ENCODE results near the gene ZNRF2.
"Not testable (repeated sequence)": the region's sequence is repeated elsewhere in the genome, so short reads cannot be mapped to it uniquely, and the experiment has no call there.

Gene ZNRF2

GRCh38 chr7:30263090-30263710 is 21.2 kb upstream of the ZNRF2 start:
- no peak for DNase-seq

GRCh38 chr7:30264052-30264451 is 20.3 kb upstream of the ZNRF2 start:
- no peak for DNase-seq

GRCh38 chr7:30265189-30265588 is 19.2 kb upstream of the ZNRF2 start:
- not testable (repeated sequence) for DNase-seq

- DNase-seq: no peak
These were observed 17.7 kb upstream of the ZNRF2 start for GRCh38 chr7:30266686-30267085.

GRCh38 chr7:30268586-30268985 is 15.8 kb upstream of the ZNRF2 start:
- peak; percentile 59 for DNase-seq

DNA sequence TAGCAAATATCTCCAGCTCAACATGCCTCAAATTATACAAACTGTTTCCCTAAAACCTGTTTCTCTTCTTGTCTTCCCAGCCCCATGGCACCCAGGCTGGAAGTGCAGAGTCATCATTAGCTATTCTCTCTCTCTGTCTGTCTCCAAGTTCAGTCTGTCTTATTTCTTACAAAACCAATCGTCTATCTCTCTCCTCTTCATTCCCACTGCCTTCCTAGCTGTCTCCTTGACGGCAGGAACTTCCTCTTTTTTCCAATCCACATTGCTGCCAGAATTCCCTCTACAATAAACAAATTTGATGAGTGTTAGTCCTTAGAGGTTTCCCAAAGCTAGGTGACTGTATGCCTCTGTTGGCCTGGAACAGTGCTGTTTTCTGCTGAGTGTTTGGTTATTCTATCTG is 14.9 kb upstream of the ZNRF2 start:
- no peak for DNase-seq

DNA sequence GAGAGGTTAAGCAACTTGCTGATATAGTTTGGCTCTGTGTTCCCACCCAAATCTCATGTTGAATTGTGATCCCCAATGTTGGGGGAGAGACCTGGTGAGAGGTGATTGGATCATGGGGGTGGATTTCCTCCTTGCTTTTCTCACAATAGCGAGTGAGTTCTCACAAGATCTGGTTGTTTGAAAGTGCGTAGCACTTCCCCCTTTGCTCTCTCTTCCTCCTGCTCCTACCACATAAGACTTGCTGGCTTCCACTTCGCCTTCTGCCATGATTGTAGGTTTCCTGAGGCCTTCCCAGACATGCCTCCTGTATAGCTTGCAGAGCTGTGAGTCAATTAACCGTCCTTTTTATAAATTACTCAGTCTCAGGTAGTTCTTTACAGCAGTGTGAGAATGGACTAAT is 13.5 kb upstream of the ZNRF2 start:
- no peak for DNase-seq

GRCh38 chr7:30272126-30272525 is 12.3 kb upstream of the ZNRF2 start:
- DNase-seq: no peak

- DNase-seq: no peak
These were observed 10.8 kb upstream of the ZNRF2 start for GRCh38 chr7:30273552-30273951.

DNA sequence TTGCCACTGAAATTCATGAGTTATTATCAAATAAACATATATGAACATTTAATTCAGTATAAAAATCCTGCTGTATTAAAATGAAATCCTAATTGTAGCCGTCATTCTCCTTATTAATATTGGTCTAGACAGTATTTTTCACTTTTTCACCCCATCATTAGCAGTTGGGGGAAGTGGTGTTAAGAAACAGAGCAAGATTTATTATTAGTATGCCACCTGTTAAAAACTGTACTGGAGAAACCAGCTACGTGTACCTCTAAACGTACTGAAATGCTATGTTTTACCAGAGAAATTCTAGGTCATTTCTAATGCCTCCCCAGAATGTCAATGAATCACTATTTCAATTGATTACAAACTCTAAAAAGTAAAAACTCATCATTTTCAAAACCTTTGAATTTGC is 9.8 kb upstream of the ZNRF2 start:
- no peak for DNase-seq

DNA sequence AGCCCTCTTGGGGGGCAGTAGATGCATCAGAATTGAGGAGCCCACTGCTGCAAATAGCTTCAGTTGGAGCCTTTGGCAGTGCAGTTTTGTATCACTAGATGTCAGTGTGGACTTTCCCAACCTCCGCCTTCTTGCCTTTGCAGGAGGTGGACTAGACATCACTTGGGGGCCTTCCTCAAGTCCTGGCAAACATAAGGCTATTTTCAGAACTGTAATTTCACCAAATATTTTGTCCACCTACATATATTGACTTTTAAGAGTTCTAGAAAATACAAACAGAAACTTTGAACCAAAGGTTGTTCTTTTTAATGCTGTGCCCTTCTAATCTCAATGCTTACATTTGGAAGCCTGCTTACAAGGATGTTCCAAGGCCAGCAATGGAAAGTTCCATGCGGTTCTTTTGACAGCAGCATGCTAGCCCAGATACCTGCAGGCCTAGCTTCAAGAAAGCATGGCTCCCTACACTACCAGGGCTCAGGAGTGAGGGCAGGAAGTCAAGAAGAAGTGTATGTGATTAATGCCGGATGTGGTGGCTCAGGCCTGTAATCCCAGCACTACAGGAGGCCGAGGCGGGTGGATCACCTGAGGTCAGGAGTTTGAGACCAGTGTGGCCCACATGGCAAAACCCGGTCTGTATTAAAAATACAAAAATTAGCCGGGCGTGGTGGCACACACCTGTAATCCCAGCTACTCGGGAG is 8.0 kb upstream of the ZNRF2 start:
- DNase-seq: peak; percentile 12

- DNase-seq: no peak
These were observed 6.0 kb upstream of the ZNRF2 start for GRCh38 chr7:30278376-30278775.

DNA sequence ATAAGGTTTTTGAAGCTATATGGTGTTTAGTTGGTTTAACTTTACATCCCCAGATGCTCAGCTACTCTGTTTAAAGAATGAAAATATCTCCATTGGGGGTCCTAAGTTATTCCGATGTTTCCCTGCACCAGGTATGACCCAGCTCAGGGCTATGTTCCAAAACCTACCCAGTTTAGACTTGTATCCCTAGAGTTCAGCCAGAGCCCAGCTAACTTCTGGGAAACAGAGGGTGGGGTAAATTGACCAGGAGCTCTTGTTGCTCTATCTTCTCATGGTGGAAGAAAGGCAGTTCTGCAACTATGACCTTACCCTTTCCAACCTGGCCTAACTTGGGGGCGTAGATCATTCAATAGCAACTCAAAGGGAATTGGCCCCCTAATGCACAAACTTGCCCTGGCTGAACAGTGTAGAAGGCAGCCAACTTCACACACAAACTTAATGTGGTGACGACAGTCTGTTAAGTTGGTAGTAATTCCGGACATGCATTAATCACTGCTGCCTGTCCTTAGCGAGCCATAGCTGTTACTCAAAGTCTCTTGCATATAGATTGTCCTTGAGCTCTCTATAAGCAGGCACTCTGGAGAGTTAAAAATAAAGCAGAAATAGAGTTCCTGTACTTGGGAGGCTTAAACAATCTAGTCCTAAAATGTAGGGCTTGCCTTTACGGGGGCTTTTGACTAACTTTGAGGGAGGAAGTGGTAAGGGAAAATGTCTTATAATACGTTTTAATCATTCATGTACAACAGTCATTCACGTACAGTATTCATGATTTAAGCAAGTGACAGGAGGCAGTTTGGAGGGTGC is 5.3 kb upstream of the ZNRF2 start:
- no peak for DNase-seq

- no peak for DNase-seq
These were observed 4.8 kb upstream of the ZNRF2 start for GRCh38 chr7:30279653-30279904.

DNA sequence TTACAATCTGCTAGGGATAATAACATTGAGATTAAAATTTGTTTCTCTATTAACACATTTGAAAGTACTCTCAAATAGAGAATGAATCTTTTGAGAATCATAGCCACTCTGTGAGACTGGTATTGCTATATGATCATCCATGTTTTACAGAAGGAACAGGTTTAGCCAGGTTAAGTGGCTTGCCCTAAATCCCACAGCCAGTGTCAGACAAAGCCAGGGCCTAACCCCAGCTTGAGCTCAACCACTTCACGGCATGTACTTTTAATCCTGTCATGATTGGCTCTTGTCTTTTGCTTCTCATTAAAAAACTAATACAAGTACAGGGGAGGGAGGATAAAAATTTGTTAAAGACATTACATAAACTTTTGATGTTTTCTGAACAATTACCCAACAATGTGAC is 3.8 kb upstream of the ZNRF2 start:
- no peak for DNase-seq

- no peak for DNase-seq
These were observed 3.1 kb upstream of the ZNRF2 start for GRCh38 chr7:30281263-30281662.

- DNase-seq: no peak
These were observed 2.6 kb upstream of the ZNRF2 start for GRCh38 chr7:30281791-30282190.

GRCh38 chr7:30282735-30283134 is 1.7 kb upstream of the ZNRF2 start:
- DNase-seq: no peak

- DNase-seq: no peak
These were observed 704 bp downstream of the ZNRF2 start for GRCh38 chr7:30285067-30285535.

- DNase-seq: no peak
These were observed 1.3 kb downstream of the ZNRF2 start for GRCh38 chr7:30285536-30286284.

GRCh38 chr7:30286749-30287148 is 2.4 kb downstream of the ZNRF2 start:
- DNase-seq: no peak

DNA sequence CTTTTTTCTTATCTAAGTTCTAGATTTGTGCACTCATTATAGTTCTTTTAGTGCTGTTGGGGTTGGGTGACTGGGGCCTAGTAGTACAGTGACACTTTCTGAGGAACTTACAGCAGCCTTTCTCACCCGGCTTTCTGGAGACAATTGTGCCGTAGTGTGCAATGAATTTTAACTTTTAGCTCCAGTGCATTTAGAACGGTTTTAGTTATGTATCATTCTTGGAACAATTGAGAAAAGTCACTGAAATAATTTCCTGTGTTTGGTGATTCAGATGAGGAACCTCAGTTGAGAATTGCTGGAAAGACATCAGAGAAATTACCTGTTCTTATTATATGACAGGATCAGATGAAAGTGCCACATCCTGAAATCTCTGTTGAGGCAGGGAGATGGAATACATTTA is 3.2 kb downstream of the ZNRF2 start:
- not testable (repeated sequence) for DNase-seq

DNA sequence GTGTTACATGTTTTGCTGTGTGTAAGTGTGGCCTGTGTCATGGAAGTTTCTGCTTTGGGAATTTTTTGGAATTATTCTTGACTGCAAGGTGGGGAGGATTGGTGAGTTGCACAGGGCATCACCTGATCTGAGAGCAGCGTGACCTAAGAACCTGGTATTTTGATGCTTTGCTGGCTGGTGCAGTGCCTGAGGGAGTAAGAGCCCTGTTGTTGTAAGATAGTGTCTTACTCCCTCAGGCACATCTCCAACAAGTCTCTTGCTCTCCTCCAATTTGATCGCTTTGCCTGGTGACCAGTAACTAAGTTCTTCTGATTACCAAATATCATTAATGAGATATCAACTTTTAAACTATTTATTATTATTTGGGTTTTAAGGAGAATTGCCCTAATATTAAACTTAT is 5.2 kb downstream of the ZNRF2 start:
- not testable (repeated sequence) for DNase-seq

DNA sequence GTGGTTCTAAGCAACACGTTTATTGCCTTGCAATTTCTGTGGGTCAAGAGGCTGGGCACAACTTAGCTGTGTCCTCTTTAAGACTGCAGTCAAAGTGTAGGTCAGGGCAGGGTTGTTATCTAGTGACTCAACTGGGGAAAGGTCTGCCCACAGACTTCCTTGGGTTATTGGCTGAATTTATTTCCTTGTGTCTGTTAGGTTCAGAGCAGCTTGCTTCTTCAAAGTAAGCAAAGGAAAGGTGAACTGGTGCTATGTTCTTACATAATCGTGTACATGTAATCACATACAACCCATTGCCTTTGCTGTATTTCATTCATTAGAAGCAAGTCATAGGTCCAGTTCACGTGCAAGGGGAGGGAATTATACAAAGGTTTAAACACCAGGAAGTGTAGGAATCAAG is 5.9 kb downstream of the ZNRF2 start:
- DNase-seq: not testable (repeated sequence)

All from NCI-H2227 treated with DMSO at 0.1 percent for 48 hours (cell line).